Camera-type eye (tissue), 1 donor: Measurements from ENCODE around the gene SRRD. TPM values are rescaled to one million over a fixed set of nuclear protein-coding genes. Genes with fewer than 3 reads are reported as not detected.

Experiments used
- total RNA-seq: library from RNA; depleted of rRNA; stranded (reverse); fragments of >200 nt; gene quantifications from one replicate; pipeline ENCODE4 v1.2.3, GENCODE V29; 2014

The SRRD gene, protein sequence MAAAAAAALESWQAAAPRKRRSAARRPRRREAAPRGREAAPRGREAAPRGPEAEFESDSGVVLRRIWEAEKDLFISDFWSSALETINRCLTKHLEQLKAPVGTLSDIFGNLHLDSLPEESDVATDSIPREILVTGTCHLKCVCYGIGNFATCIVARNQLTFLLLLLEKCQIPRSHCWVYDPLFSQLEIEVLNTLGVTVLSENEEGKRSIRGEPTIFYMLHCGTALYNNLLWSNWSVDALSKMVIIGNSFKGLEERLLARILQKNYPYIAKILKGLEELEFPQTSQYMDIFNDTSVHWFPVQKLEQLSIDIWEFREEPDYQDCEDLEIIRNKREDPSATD
- 20.4 TPM for total RNA-seq

DNA sequence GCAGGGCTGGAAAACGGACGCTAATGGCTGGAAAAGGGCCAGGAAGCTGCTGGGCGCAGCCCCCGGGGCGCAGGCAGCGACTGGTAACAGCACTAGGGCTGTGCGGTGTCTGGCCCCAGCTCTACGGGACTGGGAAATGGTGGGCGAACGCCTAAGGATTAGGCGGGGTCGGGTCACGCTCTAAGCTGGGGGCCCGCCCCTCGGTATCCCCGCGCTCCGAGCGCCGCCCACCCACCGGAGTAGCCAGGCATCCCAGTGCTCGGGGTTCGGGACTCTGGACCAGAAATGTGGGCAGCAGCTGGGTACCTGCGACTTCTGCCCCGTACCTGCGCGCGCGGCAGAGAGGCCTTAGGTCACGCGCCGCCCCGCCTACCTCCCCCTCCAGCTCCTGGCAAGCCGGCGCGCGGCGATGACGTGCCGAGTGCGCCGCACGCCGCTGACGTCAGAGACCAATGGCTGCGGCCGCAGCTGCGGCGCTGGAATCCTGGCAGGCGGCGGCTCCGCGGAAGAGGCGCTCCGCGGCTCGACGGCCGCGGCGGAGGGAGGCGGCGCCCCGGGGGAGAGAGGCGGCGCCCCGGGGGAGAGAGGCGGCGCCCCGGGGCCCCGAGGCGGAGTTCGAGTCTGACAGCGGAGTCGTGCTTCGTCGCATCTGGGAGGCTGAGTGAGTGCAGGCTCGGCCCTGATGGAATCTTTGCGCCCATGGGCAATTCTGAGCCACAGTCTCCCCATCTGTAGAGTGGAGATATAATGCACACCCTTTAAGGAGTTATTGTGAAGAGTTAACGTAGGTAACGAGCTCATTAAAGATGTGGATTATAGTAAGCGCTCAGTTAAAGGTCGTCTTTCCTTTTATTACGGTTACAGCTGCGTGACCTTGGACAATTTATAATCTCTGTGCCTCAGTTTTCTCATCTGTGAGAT is at the start of gene SRRD, which contains the start of gene HPS4:
TSS of gene SRRD (plus strand) at position 439 of the 921 bp plus-strand sequence. CDS start at position 453, 14 bp downstream.
TSS of gene HPS4 (minus strand) at position 345 of the 921 bp plus-strand sequence. CDS start 2,021 bp downstream, outside the sequence.

DNA sequence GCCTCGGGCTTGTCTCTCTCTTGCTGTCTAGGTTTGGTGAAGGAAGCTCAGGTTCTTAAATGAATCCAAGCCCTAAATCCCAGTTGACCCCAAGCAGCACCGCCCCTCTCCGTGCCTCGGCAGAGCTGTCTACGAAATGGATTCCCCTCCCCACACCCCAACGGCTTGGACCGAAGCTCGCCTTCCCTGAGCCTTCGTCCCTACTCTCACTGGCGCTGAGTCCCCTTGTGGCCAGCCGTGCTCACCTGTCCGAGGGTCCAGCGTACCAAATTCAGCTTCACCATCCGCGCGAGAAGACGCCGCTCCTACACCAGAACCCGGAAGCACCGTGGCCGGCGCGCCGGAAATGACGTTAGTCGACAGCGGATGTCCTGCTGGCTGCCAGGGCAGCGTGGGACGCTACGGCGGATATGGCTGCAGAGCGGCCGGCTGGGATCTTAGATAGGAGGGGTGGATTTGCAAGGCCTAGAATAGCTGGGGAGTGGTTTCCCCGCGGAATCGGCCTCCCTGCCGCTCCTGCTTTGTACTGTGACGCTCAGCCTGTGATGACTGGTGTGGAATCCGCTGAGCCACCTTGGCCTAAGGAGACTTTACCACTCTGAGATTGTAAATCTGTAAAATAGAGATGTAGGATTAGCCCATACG is 28.6 kb downstream of the SRRD start, which contains the start of gene TFIP11:
TSS of gene TFIP11 (minus strand) at position 325 of the 645 bp plus-strand sequence. CDS start 2,201 bp downstream, outside the sequence.

Other genes with a start within 250 kb of the SRRD start
- 3.2 TPM for gene ASPHD2, start 54.6 kb upstream of the SRRD start, total RNA-seq
- gene HPS4, start 94 bp upstream of the SRRD start, total RNA-seq: 73.3 TPM
- 38.3 TPM for gene TFIP11, start 28.6 kb downstream of the SRRD start, total RNA-seq
- gene TPST2, start 106.3 kb downstream of the SRRD start, total RNA-seq: 21.8 TPM
- gene CRYBB1, start 134.2 kb downstream of the SRRD start, total RNA-seq: 2,103 TPM
- 3,745 TPM for gene CRYBA4, start 138.1 kb downstream of the SRRD start, total RNA-seq
- 180 TPM for gene MIAT, start 173.7 kb downstream of the SRRD start, total RNA-seq